Transverse colon (tissue), 4 donors: ENCODE results near the gene GPR158. TPM values are rescaled to one million over a fixed set of nuclear protein-coding genes. Genes with fewer than 3 reads are reported as not detected.
"Not testable (repeated sequence)": the region's sequence is repeated elsewhere in the genome, so short reads cannot be mapped to it uniquely, and the experiment has no call there.

Source experiments
- DNase-seq: peaks from one replicate; pipeline ENCODE4 v3.0.0-alpha.2; 2019
- H3K27ac ChIP-seq, 4 donors: fragments of 200-600 bp; sonication (generic); 2 replicates each; pipeline ENCODE4 v1.5.1; 2016 to 2018; ENCODE audit warnings: inconsistent platforms in 4 of 4
- H3K27me3 ChIP-seq: fragments of 200-600 bp; sonication (generic); 2 replicates; pipeline ENCODE4 v1.5.1; 2017; ENCODE audit warnings: inconsistent platforms
- H3K36me3 ChIP-seq, 4 donors: fragments of 200-600 bp; sonication (generic); 2 replicates each; pipeline ENCODE4 v1.5.1; 2017 to 2019; ENCODE audit warnings: inconsistent platforms in 4 of 4
- H3K4me1 ChIP-seq, 4 donors: fragments of 200-600 bp; sonication (generic); 2 replicates each; pipeline ENCODE4 v1.5.1; 2017 to 2020; ENCODE audit warnings: inconsistent platforms in 4 of 4
- H3K4me3 ChIP-seq, 4 donors: fragments of 200-600 bp; sonication (generic); 1 replicate in 1 of 4; 2 replicates in 3 of 4; pipeline versions ENCODE4 v1.5.1 to v1.6.1; 2017 to 2019; ENCODE audit warnings: inconsistent platforms in 4 of 4
- H3K9me3 ChIP-seq, 2 donors: fragments of 200-600 bp; sonication (generic); 2 replicates each; pipeline ENCODE4 v1.5.1; 2017 to 2019; ENCODE audit warnings: inconsistent platforms in 2 of 2
- CTCF ChIP-seq, 5 experiments: fragments of 200-600 bp in 3 of 5; fragments of 450-650 bp in 2 of 5; sonication (generic) in 3 of 5; IDR thresholded peaks; 1 replicate in 2 of 5; 2 replicates in 3 of 5; pipeline ENCODE4 v1.5.1; 2016 to 2017; ENCODE audit warnings: antibody characterized with exemption in 5 of 5, inconsistent platforms in 3 of 5, mild to moderate bottlenecking in 2 of 5, moderate library complexity in 1 of 5
- EP300 ChIP-seq: sonication (generic); formaldehyde crosslinking; IDR thresholded peaks from one replicate; pipeline ENCODE4 v1.6.1; 2017; ENCODE audit warnings: antibody characterized with exemption, low read depth
- POLR2A ChIP-seq: fragments of 450-650 bp; IDR thresholded peaks from one replicate; pipeline ENCODE4 v1.6.1; 2016; ENCODE audit warnings: antibody characterized with exemption, mild to moderate bottlenecking, moderate library complexity
- POLR2AphosphoS5 ChIP-seq, 3 donors: sonication (generic); formaldehyde crosslinking; IDR thresholded peaks; one replicate each; pipeline ENCODE4 v1.6.1; 2016; ENCODE audit warnings: antibody characterized with exemption in 3 of 3
- WGBS, 2 donors: methylation state at CpG; one replicate each; pipeline ENCODE4 v1.1.5; 2018; ENCODE audit warnings: low coverage in 1 of 2; 5-methylcytosine and 5-hydroxymethylcytosine counted together
- in situ Hi-C, 4 donors: fragments of 200-750 bp; cut with MboI; loops; one replicate each; pipeline versions ENCODE4 v1.15.0 to v1.15.1; 2017; ENCODE audit warnings: low sequenced_read_pairs in 3 of 4, low pct_ligation_motif_present in 1 of 4, low pct_unique_long_range_greater_than_20kb in 1 of 4
- intact Hi-C: fragments of 100-400 bp; cut with DNase I; formaldehyde crosslinking; loops from one replicate; pipeline ENCODE4 v1.15.1; 2023; ENCODE audit warnings: low total_unique reads
- total RNA-seq, 4 donors: library from RNA; depleted of rRNA; stranded (reverse); fragments of >200 nt; gene quantifications; one replicate each; pipeline ENCODE4 v1.1.0, GENCODE V29; 2016

The GPR158 gene
- total RNA-seq, 4 donors from 2014 or later = 0.16 to 0.27 TPM; not detected in 2

DNA sequence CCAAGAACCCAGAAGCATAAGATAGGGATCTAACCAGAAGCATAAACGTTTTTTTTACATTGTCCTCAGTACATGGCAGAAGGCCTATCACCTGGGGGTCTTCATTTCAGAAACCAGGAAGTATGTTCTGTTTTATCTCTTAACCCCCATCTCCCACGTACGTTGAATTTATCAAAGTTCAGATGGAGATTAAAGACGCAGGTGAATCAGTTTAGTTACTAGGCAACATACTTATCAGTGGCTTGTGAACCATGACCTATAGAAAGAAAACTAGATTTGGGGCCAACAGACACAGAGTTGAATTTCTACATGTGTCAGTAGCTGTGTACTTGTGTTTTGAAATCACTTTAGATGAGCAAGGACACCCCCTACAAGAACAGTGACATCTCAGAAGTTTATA, 122.7 kb downstream of the GPR158 start:
- no peaks in the 10 kb centered on the region for H3K36me3 ChIP-seq
- H3K4me1 ChIP-seq = no peaks in the 10 kb centered on the region
- no peak overlapping the region for H3K4me3 ChIP-seq
- no peaks in the 10 kb centered on the region for H3K27me3 ChIP-seq
- in situ Hi-C loops (no loop called here), intact Hi-C loops (no loop called here)
- H3K9me3 ChIP-seq = no peaks in the 10 kb centered on the region
- H3K27ac ChIP-seq = no peak overlapping the region
- no peak for DNase-seq
- WGBS, 2 donors = 44 to 65% methylated on average over 4 of the region's 4 CpGs
- TF ChIP-seq CTCF (IDR thresholded peaks at IDR 0.05) (no peak), POLR2AphosphoS5 (IDR thresholded peaks at IDR 0.05) (no peak), EP300 (no peak), POLR2A (no peak)

- Histone ChIP-seq H3K4me3 (no peak overlapping the region), H3K9me3 (no peaks in the 10 kb centered on the region), H3K4me1 (no peaks in the 10 kb centered on the region), H3K36me3 (no peaks in the 10 kb centered on the region), H3K27me3 (no peaks in the 10 kb centered on the region), H3K27ac (no peak overlapping the region)
- in situ Hi-C loops = no loop called here
- TF ChIP-seq CTCF (IDR thresholded peaks at IDR 0.05) (no peak), POLR2AphosphoS5 (IDR thresholded peaks at IDR 0.05) (no peak), POLR2A (no peak), EP300 (no peak)
- 48 to 73% methylated on average over 2 of the region's 2 CpGs for WGBS, 2 donors
- no peak for DNase-seq
- intact Hi-C loops = no loop called here
Measured at GRCh38 chr10:25300073-25300472, 125.3 kb downstream of the GPR158 start.

- TF ChIP-seq EP300 (no peak), POLR2AphosphoS5 (IDR thresholded peaks at IDR 0.05) (no peak), CTCF (IDR thresholded peaks at IDR 0.05) (no peak), POLR2A (no peak)
- Histone ChIP-seq H3K27me3 (no peaks in the 10 kb centered on the region), H3K4me3 (no peak overlapping the region), H3K4me1 (no peaks in the 10 kb centered on the region), H3K36me3 (no peaks in the 10 kb centered on the region), H3K27ac (no peak overlapping the region), H3K9me3 (no peaks in the 10 kb centered on the region)
- intact Hi-C loops = no loop called here
- 52 to 82% methylated on average over 3 to 4 of the region's 4 CpGs for WGBS, 2 donors
- no peak for DNase-seq
- in situ Hi-C loops = no loop called here
Measured at GRCh38 chr10:25304606-25305005, 129.8 kb downstream of the GPR158 start.

DNA sequence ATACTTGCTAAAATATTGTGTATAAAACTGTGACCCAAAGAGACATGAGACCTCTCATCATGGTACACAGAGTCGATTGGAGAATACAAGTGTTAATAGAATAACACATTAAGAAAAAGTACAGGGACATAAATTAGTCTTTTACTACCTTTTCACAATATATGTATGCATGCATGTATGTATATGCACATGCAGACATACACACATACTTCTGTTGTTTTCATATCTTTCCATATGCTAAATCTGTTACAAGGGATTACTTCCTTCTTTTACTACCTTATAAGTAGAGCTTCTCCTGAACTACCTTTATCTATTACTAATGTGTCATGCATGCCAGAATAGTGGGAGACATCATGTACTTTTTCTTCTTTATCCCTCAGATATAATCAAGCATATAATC, 131.6 kb downstream of the GPR158 start:
- WGBS, 2 donors = 60 to 67% methylated on average over 1 of the region's 1 CpG
- intact Hi-C loops = no loop called here

DNA sequence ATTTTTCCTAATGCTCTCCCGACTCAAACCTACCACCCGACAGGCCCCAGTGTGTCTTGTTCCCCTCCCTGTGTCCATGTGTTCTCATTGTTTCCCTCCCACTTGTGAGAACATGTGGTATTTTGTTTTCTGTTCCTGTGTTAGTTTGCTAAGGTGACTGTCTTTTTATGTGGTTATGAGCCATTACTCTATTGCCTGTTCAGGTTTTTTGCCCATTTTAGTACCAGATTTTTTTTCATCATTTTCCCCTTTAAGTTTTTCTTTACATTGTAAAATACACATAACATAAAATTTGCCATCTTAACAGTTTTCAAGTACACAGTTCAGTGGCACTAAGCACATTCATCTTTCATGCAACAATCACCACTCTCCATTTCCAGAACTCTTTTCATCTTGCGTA, 133.5 kb downstream of the GPR158 start:
- Histone ChIP-seq H3K27ac (no peak overlapping the region), H3K4me3 (no peak overlapping the region), H3K36me3 (no peaks in the 10 kb centered on the region), H3K9me3 (no peaks in the 10 kb centered on the region), H3K4me1 (no peaks in the 10 kb centered on the region), H3K27me3 (no peaks in the 10 kb centered on the region)
- in situ Hi-C loops = no loop called here
- intact Hi-C loops = no loop called here
- no peak for DNase-seq
- no peak for TF ChIP-seq POLR2A
- TF ChIP-seq CTCF (IDR thresholded peaks at IDR 0.05) = no peak
- TF ChIP-seq EP300 = no peak
- TF ChIP-seq POLR2AphosphoS5 (IDR thresholded peaks at IDR 0.05) = no peak
- 96 to 100% methylated on average over 1 to 2 of the region's 3 CpGs for WGBS, 2 donors

More for the DNA sequence above, 131.6 kb downstream of the GPR158 start:
- in situ Hi-C loops = no loop called here
- DNase-seq = no peak
- TF ChIP-seq POLR2A = no peak
- TF ChIP-seq POLR2AphosphoS5 (IDR thresholded peaks at IDR 0.05) = no peak
- Histone ChIP-seq H3K4me1 (no peaks in the 10 kb centered on the region), H3K27ac (no peak overlapping the region), H3K27me3 (no peaks in the 10 kb centered on the region), H3K4me3 (no peak overlapping the region), H3K9me3 (no peaks in the 10 kb centered on the region), H3K36me3 (no peaks in the 10 kb centered on the region)

DNA sequence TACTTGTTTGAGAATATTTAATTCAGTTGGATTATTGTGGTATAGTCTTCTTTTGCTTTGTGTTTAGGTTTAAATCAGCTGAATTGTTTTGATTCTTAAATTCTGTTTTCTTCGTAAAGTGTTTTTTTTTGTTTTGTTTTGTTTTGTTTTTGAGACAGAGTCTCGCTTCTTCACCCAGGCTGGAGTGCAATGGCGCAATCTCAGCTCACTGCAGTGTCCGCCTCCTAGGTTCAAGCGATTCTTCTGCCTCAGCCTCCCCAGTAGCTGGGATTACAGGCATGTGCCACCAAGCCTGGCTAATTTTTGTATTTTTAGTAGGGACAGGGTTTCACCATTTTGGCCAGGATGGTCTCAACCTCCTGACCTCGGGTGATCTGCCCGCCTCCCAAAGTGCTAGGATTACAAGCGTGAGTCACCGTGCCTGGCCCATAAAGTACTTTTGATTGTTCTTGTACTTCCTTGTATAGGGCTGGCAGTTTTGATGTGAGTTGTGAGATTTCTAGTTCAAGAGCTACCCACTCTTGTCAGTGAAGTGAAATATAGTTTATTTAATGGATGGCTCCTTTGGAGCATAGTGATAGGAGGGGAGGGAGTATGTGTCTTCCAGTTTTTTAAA, 142.9 kb downstream of the GPR158 start:
- peak; percentile 15 for DNase-seq
- in situ Hi-C loops, H3K27me3 ChIP-seq, H3K36me3 ChIP-seq, H3K9me3 ChIP-seq, H3K4me1 ChIP-seq, H3K4me3 ChIP-seq, H3K27ac ChIP-seq: not testable (repeated sequence)
- intact Hi-C loops = loop anchor here (5.0 kb wide), 1 partner anchor 275 kb away; no protein-coding TSS in a partner anchor
- WGBS, 2 donors = 70 to 91% methylated on average over 1 to 9 of the region's 9 CpGs
